ENCODE measurements around the gene HSPA9. TPM values are rescaled to one million over a fixed set of nuclear protein-coding genes. Genes with fewer than 3 reads are reported as not detected.
A peak's percentile ranks its signal among the peaks of the same experiment; 100 is the strongest.

Gene HSPA9
- total and polyA plus RNA-seq, 10 of the 15 experiments (the other 5 are each of a cell fraction or from before 2014, with no cell fraction given) = 145 to 455 (median 343) TPM

DNA sequence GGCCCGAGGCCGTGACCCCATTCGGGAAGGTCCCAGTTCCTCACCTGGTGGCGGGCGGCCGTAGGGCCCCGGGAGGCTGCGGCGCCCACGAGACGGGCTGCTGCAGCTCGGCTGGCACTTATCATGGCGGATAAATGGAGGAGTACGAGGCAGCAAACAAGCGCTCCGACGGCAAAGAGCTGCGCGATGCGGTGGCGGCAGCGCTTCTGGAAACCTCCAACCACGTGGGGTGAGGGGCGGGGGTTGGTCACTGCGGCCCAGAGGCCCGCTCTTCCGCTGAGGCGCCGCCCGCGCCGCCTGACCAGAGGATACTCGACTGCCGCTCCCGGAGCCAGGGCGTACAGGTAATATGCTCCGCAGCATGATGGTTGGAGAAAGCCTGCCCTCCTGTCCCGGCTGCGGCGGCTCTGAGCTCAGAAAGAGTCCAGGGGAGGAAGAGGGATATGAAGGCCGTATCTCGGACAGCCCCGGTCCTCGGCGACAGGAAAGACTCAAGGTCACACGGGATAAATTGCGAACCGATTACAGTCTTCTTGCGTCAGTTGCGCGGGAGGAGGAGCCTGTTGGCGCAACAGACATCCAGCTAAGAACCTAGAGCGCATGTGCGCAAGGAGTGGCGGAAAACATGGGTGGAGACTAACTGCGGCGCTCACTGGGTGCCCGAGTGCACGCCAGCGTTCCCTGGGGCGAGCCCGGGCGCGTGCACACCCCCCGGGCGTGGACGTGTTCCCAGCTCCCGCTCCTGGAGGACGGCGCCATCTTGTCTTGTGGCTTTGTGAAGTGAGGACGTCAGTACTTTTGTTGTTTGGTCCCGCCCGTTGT is at the start of gene HSPA9 (continued):
- TF ChIP-seq, protein P1, sequence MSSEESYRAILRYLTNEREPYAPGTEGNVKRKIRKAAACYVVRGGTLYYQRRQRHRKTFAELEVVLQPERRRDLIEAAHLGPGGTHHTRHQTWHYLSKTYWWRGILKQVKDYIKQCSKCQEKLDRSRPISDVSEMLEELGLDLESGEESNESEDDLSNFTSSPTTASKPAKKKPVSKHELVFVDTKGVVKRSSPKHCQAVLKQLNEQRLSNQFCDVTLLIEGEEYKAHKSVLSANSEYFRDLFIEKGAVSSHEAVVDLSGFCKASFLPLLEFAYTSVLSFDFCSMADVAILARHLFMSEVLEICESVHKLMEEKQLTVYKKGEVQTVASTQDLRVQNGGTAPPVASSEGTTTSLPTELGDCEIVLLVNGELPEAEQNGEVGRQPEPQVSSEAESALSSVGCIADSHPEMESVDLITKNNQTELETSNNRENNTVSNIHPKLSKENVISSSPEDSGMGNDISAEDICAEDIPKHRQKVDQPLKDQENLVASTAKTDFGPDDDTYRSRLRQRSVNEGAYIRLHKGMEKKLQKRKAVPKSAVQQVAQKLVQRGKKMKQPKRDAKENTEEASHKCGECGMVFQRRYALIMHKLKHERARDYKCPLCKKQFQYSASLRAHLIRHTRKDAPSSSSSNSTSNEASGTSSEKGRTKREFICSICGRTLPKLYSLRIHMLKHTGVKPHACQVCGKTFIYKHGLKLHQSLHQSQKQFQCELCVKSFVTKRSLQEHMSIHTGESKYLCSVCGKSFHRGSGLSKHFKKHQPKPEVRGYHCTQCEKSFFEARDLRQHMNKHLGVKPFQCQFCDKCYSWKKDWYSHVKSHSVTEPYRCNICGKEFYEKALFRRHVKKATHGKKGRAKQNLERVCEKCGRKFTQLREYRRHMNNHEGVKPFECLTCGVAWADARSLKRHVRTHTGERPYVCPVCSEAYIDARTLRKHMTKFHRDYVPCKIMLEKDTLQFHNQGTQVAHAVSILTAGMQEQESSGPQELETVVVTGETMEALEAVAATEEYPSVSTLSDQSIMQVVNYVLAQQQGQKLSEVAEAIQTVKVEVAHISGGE (CRISPR knock-in tag; IDR thresholded peaks at IDR 0.05) = no peak
- TF ChIP-seq, protein P2, sequence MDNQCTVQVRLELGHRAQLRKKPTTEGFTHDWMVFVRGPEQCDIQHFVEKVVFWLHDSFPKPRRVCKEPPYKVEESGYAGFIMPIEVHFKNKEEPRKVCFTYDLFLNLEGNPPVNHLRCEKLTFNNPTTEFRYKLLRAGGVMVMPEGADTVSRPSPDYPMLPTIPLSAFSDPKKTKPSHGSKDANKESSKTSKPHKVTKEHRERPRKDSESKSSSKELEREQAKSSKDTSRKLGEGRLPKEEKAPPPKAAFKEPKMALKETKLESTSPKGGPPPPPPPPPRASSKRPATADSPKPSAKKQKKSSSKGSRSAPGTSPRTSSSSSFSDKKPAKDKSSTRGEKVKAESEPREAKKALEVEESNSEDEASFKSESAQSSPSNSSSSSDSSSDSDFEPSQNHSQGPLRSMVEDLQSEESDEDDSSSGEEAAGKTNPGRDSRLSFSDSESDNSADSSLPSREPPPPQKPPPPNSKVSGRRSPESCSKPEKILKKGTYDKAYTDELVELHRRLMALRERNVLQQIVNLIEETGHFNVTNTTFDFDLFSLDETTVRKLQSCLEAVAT (IDR thresholded peaks at IDR 0.05) = peak; percentile 70; the same call in 1 of the 2 replicates
- TF ChIP-seq CREM (IDR thresholded peaks at IDR 0.05; ENCODE audit: low read depth) (peak; percentile 62; the same call in 1 of the 2 replicates), BACH1 (IDR thresholded peaks at IDR 0.05; ENCODE audit: borderline replicate concordance) (peak; percentile 71; the same call in 1 of the 2 replicates), MXI1 (IDR thresholded peaks at IDR 0.05; ENCODE audit: low read depth, low read length) (peak; percentile 97), RB1 (IDR thresholded peaks at IDR 0.05; ENCODE audit: borderline replicate concordance) (peak; percentile 91), IKZF1 (conservative IDR thresholded peaks at IDR 0.05) (peak; percentile 95), SUPT20H (IDR thresholded peaks at IDR 0.05; ENCODE audit: borderline replicate concordance, control insufficient read depth, low read depth, low read length) (no peak), YBX1 (IDR thresholded peaks at IDR 0.05) (no peak), NFYA (IDR thresholded peaks at IDR 0.05; ENCODE audit: borderline replicate concordance, low read depth, low read length) (no peak), HCFC1 (IDR thresholded peaks at IDR 0.05; ENCODE audit: low read length) (peak; percentile 72), CHD4 (IDR thresholded peaks at IDR 0.05) (no peak), STAT3 (IDR thresholded peaks at IDR 0.05; ENCODE audit: low read depth, low read length) (no peak), ZNF217 (IDR thresholded peaks at IDR 0.05) (no peak), NFXL1 (IDR thresholded peaks at IDR 0.05; ENCODE audit: borderline replicate concordance) (no peak), IRF4 (IDR thresholded peaks at IDR 0.05; ENCODE audit: low read depth, low read length) (no peak), FOXK2 (IDR thresholded peaks at IDR 0.05) (peak; percentile 75)
- TF ChIP-seq, protein P3, sequence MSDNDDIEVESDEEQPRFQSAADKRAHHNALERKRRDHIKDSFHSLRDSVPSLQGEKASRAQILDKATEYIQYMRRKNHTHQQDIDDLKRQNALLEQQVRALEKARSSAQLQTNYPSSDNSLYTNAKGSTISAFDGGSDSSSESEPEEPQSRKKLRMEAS (IDR thresholded peaks at IDR 0.05; ENCODE audit: low read depth, low read length) = peak; percentile 97
- TF ChIP-seq, protein P4, sequence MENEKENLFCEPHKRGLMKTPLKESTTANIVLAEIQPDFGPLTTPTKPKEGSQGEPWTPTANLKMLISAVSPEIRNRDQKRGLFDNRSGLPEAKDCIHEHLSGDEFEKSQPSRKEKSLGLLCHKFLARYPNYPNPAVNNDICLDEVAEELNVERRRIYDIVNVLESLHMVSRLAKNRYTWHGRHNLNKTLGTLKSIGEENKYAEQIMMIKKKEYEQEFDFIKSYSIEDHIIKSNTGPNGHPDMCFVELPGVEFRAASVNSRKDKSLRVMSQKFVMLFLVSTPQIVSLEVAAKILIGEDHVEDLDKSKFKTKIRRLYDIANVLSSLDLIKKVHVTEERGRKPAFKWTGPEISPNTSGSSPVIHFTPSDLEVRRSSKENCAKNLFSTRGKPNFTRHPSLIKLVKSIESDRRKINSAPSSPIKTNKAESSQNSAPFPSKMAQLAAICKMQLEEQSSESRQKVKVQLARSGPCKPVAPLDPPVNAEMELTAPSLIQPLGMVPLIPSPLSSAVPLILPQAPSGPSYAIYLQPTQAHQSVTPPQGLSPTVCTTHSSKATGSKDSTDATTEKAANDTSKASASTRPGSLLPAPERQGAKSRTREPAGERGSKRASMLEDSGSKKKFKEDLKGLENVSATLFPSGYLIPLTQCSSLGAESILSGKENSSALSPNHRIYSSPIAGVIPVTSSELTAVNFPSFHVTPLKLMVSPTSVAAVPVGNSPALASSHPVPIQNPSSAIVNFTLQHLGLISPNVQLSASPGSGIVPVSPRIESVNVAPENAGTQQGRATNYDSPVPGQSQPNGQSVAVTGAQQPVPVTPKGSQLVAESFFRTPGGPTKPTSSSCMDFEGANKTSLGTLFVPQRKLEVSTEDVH (IDR thresholded peaks at IDR 0.05; ENCODE audit: low read depth, partially characterized antibody) = peak; percentile 73
- TF ChIP-seq, protein P5, sequence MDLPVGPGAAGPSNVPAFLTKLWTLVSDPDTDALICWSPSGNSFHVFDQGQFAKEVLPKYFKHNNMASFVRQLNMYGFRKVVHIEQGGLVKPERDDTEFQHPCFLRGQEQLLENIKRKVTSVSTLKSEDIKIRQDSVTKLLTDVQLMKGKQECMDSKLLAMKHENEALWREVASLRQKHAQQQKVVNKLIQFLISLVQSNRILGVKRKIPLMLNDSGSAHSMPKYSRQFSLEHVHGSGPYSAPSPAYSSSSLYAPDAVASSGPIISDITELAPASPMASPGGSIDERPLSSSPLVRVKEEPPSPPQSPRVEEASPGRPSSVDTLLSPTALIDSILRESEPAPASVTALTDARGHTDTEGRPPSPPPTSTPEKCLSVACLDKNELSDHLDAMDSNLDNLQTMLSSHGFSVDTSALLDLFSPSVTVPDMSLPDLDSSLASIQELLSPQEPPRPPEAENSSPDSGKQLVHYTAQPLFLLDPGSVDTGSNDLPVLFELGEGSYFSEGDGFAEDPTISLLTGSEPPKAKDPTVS (IDR thresholded peaks at IDR 0.05; ENCODE audit: low read depth, low read length) = 0 out of 2 replicates have a peak, but pooled peaks have one; percentile 56
